ENCODE data around the gene CLEC16A.

The CLEC16A gene

DNA sequence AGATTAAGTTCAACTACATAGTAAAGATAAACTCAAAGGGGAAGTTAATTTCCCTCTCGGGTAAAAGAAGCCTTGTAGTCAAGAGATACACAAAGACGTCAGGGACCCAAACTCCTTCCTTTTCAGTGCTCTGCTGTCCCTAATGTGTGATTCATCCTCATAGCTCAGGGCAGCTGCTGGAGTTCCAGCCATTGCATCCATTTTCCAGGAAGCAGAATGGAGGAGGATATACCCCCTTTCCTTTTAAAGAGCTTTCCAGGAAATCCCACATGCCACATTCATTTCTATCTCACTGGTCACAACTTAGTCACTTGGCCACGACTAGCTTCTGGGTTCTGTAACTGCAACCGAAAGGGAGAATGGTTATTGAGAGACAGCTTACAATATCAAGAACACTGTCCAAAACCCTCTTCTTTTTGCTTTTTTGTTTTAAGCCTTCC, 216.3 kb downstream of the CLEC16A start:
- no peak for DNase-seq (ENCODE audit: low read depth)

DNA sequence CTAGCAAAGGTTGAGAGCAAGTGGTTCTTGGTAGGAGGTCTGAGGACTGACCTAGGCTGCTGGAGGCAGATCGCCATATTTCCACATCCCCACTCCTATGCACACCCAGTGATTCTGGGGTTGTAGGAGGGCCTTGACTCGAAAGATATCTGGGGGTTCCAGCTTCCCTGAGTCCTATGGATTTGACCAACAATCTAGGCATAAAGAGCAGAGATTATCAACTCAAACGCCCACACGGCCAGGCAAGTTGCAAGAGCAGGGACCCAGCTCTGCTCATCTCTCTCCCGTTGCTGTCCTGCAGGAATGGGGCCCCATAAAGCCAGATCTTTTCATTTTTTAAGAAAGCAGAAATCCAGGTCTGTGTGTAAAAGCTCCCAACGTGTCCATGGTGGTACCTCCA, 217.1 kb downstream of the CLEC16A start:
- DNase-seq (ENCODE audit: low read depth): no peak

- no peak for DNase-seq (ENCODE audit: low read depth)
Observed at GRCh38 chr16:11161974-11162373, 217.6 kb downstream of the CLEC16A start.

- no peak for DNase-seq (ENCODE audit: low read depth)
Observed at GRCh38 chr16:11162586-11163268, 218.4 kb downstream of the CLEC16A start.

DNA sequence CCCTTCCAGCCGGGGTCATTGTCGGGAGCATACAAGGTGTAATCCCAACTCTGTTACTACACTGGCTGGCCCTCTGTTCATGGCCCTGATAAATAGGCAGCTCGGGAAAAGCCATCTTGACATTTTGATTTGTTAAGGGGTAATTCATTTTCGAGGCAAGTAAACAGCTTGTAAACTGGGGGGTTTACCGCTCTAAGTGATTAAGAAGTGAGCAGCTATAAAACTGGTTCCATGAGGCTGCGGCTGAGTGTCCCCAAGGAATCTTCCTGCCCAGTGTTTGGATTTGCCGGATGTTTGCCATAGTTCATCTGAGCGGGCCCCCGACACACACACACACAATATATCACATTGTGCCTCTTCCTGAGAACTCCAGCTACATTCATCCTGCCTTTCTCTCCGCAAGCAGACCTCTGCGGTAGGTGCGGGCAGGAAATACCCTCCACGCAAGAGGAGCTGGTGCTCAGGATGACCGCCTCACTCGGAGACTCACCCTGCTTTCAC, 219.4 kb downstream of the CLEC16A start:
- no peak for DNase-seq (ENCODE audit: low read depth)

DNA sequence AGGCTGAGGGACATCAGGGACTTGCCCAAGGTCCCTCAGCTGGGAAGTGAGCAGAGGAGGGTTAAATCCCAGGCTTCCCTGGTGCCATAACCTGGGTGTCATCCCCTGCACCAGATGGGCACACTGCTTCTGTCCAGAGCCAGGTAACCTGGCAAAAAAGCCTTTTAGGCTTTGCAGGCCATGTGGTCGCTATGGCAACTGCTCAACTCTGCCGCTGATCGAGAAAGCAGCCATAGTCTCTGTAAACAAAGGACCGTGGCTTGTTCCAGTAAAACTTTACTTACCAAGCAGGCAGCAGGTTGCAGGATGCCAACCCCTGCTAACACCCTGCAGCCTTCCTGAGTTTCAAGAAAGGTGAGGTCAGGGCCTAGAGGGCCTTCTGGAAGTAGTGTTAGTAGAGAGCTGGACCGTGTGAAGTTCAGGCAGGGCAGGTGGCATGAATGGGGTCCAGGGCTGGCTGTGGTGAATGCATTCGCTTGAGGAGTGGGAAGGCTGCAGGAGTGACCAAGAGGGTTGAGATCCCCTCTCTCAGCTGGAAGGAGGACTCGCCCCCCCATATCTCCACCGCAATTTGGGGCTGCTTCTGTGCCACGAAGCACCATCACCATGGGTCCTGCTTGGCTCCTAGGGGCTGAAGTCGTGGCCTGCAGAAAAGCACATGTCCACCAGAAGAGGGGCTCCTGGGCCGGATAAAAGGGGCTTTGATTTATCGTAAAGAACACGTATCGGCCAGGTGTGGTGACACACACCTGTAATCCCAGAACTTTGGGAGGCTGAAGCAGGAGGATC, 220.3 kb downstream of the CLEC16A start:
- DNase-seq (ENCODE audit: low read depth): no peak

- no peak for DNase-seq (ENCODE audit: low read depth)
Observed at GRCh38 chr16:11165349-11165748, 221.0 kb downstream of the CLEC16A start.

GRCh38 chr16:11165894-11166665, 221.7 kb downstream of the CLEC16A start:
- no peak for DNase-seq (ENCODE audit: low read depth)

DNA sequence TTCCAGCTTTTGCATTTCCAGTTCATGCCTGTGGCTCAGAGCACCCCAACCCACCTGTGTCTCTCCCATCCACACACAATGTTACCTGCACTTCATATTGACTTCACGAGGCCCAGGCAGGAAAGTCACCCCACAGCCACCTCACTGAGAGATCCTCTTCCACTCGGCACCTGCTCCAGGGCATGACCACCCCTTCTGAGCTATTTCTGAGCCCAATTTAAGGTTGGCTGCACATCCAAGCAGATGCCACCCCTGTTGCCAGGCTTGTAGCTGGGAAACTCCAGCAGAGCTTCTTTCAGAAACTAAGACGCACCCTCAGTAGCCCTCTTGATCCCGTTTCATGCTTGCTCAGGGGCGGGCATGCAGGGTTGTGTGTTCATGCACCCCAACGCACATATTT, 223.2 kb downstream of the CLEC16A start:
- DNase-seq (ENCODE audit: low read depth): no peak

DNA sequence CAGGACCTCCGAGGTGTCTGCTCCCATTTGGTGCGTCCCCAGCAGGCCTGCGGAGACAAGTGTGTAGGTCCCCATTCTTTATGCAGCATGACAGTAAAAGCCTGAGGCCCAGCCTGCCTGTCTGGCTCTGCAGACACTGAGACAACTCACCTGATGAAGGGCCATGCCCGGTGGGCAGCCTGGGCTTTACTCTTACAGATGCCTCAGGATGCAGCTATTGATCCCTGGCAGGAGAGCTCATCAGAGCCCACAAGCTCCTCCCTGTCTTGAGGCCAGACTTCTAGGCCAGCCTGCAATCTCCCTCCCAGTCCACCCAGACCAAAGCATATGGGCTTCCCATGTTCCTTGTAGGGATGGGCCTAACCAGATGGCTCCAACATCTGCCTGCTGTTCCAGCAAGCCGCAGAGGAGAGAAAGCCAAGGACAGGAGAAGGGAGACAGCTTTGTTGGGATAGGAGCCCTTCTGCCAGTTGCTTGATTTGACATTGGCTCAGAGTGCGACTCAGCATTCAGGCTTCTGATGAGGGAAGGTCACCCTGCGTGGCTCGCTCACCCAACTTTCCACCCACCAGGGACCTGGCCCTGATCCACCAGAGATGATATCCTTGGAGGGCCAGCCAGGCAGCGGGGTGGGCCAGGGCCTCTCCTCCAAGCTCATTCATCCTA, 224.2 kb downstream of the CLEC16A start:
- no peak for DNase-seq (ENCODE audit: low read depth)

DNA sequence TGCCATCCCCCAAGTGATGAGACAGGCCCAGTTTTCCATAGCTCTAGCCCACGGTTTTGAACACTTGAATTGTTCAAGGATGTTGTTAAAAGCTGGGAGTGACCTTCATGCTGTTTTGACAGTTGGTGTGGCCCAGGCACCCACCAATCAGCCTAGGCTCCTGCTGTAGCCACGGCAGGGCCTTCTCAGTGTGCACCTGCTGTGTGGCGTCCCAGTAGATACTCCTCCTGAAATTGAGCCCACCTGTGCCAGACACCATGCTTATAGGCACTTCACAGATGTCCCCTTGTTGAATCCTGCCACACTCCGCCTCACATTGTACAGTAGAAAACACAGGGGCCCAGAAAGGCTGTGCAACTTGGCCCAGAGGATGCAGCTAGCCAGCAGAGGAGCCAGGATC, 225.3 kb downstream of the CLEC16A start:
- DNase-seq (ENCODE audit: low read depth): no peak

DNA sequence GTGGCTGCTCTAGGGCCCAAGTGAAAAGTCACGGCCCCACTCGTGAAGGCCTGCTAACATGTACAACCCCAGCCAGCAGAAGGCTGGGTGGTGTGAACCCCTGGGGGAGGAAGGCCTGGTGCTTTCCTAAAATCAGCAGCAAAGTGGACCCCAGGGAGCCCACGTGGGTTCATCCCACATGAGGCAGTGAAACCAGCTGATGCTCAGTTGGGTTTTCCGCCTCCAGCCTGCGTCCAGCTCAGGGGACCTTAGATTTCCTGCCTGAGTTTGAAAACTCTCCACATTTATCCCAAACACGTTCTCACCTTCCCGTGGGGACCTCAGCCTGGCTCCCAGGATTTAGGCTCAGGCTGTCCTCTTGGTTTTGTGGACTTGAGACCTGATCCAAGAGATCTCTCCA, 225.8 kb downstream of the CLEC16A start:
- no peak for DNase-seq (ENCODE audit: low read depth)

GRCh38 chr16:11170696-11171447, 226.5 kb downstream of the CLEC16A start:
- no peak for DNase-seq (ENCODE audit: low read depth)

- no peak for DNase-seq (ENCODE audit: low read depth)
Observed at GRCh38 chr16:11171448-11171709, 227.0 kb downstream of the CLEC16A start.

GRCh38 chr16:11171757-11172299, 227.5 kb downstream of the CLEC16A start:
- no peak for DNase-seq (ENCODE audit: low read depth)

DNA sequence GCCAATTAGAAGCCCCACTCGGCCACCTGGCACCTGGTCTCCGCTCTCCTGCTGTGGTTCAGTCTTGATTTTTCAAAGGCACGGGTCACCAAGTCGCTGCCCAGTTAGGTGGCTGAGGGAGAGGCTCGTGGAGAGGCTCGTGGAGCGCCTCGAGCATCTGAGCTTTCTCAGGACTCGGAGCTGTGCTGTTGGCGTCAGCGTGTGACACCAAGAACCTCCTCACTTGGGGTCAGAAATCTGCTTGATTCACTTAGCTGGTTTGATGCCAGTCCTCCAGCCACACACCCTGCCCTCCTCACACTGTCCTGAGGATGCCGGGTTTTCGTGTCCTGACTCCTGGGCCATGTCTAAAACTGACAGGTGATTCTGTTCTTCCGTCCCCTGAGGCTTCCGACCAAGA, 229.1 kb downstream of the CLEC16A start:
- DNase-seq (ENCODE audit: low read depth): no peak

- DNase-seq (ENCODE audit: low read depth): no peak
Observed at GRCh38 chr16:11174141-11174540, 229.8 kb downstream of the CLEC16A start.

DNA sequence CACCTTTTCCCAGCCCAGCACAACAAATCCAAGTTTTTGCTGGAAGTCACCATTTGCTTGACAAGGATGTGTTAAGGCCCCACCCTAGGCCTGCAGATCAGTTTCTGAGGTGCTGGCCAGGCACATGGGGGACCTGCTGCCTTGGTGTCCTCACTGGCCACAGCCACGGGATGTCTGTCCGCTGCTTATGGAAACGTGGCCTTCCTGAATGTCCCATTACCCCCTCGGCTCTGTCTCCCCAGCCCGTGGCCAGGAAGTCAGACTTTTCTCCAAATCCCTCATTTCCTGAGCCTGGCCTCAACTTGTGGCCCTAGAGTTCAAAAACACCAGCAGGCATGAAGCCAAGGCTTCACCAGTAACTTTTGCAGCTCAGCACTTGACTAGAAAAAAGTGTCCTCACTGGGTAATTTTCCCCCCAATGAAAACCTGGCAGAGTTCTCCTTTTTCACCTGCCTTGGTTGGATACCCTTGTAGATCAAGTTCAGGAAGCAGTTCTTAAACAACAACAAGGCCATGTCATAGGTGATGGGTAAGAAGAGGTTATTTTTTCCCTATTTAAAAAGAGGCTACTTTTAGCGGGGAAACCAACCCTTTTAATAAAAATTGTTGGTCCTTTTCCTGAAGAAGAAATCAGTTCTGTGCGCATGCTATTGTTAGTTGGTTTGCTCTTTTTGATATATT, 230.9 kb downstream of the CLEC16A start:
- DNase-seq (ENCODE audit: low read depth): no peak

- DNase-seq (ENCODE audit: low read depth): no peak
Observed at GRCh38 chr16:11175787-11176341, 231.5 kb downstream of the CLEC16A start.

DNA sequence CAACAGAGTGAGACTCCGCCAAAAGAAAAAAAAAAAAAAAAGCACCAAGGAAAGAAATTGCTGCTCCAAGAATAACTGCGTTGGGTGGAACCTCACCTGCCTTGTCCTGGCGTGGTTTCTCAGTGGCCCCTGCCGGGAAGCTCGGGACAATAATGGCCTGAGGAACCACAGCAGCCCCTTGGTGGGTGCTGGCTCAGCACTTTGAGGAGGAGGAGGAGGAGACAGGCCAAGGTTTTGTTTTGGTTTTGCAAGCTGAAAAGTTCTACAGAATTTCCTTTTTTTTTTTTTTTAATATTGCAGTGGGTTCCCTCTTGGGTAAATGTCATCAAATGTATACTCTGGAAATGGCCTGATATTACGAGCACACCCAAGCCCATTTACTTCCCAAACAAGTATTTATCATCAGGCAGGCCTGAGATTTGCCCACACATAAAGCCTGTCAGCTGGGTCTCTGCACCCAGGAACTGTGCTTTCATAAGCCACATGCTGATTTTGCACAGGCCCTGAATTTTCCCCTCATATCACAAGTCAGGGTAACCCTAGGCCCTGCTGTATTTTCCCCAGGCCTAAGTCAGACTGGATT, 233.3 kb downstream of the CLEC16A start:
- no peak for DNase-seq (ENCODE audit: low read depth)
